WTC11 (cell line): ENCODE measurements around the gene SWAP70. TPM values are rescaled to one million over a fixed set of nuclear protein-coding genes. Genes with fewer than 3 reads are reported as not detected.

Source experiments
- ATAC-seq: fragments of 200-7000 bp; cut with Tn5 transposase; 2 replicates; pipeline ENCODE4 v1.10.0; 2021; ENCODE audit warnings: mild to moderate bottlenecking, moderate library complexity
- CTCF ChIA-PET: fragments of 300-600 bp; sonication (Branson Sonifier 250); formaldehyde crosslinking; loops from one replicate; lab custom pipeline; 2021; ENCODE audit warnings: antibody characterized with exemption; lab: Charles Lee
- POLR2A ChIA-PET: fragments of 350-600 bp; sonication (Branson Sonifier 250); formaldehyde crosslinking; loops from one replicate; lab custom pipeline; 2021; ENCODE audit warnings: antibody characterized with exemption; lab: Charles Lee
- DNase-seq: peaks from one replicate; pipeline ENCODE4 v3.0.0; 2021; ENCODE audit warnings: low spot score
- H3K27ac Mint-ChIP-seq: 2 replicates; pipeline ENCODE4 v1.8.0; 2021; ENCODE audit warnings: mixed read lengths
- H3K27me3 Mint-ChIP-seq: 2 replicates; pipeline ENCODE4 v1.8.0; 2021; ENCODE audit warnings: low read depth, mild to moderate bottlenecking, moderate library complexity, mixed read lengths
- H3K36me3 Mint-ChIP-seq: 2 replicates; pipeline ENCODE4 v1.8.0; 2021; ENCODE audit warnings: mixed read lengths
- H3K4me1 Mint-ChIP-seq: 2 replicates; pipeline ENCODE4 v1.8.0; 2022; ENCODE audit warnings: mixed read lengths
- H3K4me3 Mint-ChIP-seq: 2 replicates; pipeline ENCODE4 v1.8.0; 2021; ENCODE audit warnings: mild to moderate bottlenecking, moderate library complexity, mixed read lengths
- H3K9me3 Mint-ChIP-seq: 2 replicates; pipeline ENCODE4 v1.8.0; 2021; ENCODE audit warnings: mixed read lengths
- ATF1 ChIP-seq: sonication (generic); formaldehyde crosslinking; IDR thresholded peaks from 2 replicates; pipeline ENCODE4 v1.8.1; 2023; ENCODE audit warnings: mild to moderate bottlenecking, moderate library complexity, missing genetic modification reagents
- CREB1 ChIP-seq: sonication (generic); formaldehyde crosslinking; IDR thresholded peaks from 2 replicates; pipeline ENCODE4 v1.8.0; 2023; ENCODE audit warnings: mild to moderate bottlenecking, missing genetic modification reagents
- CREM ChIP-seq: sonication (generic); formaldehyde crosslinking; IDR thresholded peaks from 2 replicates; pipeline ENCODE4 v1.8.1; 2022; ENCODE audit warnings: mild to moderate bottlenecking, missing genetic modification reagents, moderate library complexity
- ELF4 ChIP-seq: sonication (generic); formaldehyde crosslinking; IDR thresholded peaks from 2 replicates; pipeline ENCODE4 v1.8.1; 2022; ENCODE audit warnings: low read depth, mild to moderate bottlenecking, moderate library complexity, missing genetic modification reagents
- FOXK1 ChIP-seq: sonication (generic); formaldehyde crosslinking; IDR thresholded peaks from 2 replicates; pipeline ENCODE4 v1.8.0; 2022; ENCODE audit warnings: mild to moderate bottlenecking, moderate library complexity, missing genetic modification reagents
- FOXP1 ChIP-seq: sonication (generic); formaldehyde crosslinking; IDR thresholded peaks from 2 replicates; pipeline ENCODE4 v1.8.0; 2022; ENCODE audit warnings: missing genetic modification reagents, mild to moderate bottlenecking, moderate library complexity, borderline replicate concordance
- GRHL2 ChIP-seq: fragments of 250-450 bp; sonication (Bioruptor Pico); IDR thresholded peaks from 2 replicates; pipeline ENCODE4 v1.8.0; 2022; ENCODE audit warnings: mild to moderate bottlenecking, moderate library complexity; ENCODE audit not compliant: insufficient replicate concordance, severe bottlenecking
- KAT7 ChIP-seq: sonication (generic); formaldehyde crosslinking; IDR thresholded peaks from 2 replicates; pipeline ENCODE4 v1.8.1; 2023; ENCODE audit warnings: missing genetic modification reagents, mild to moderate bottlenecking, borderline replicate concordance
- MYBL2 ChIP-seq: sonication (generic); formaldehyde crosslinking; IDR thresholded peaks from 2 replicates; pipeline ENCODE4 v1.8.1; 2023; ENCODE audit warnings: mild to moderate bottlenecking, moderate library complexity, missing genetic modification reagents
- NFYB ChIP-seq: sonication (generic); formaldehyde crosslinking; conservative IDR thresholded peaks from 2 replicates; pipeline ENCODE4 v1.8.0; 2022; ENCODE audit warnings: low read depth, missing genetic modification reagents
- PRRX2 ChIP-seq: fragments of 250-450 bp; sonication (Bioruptor Pico); IDR thresholded peaks from 2 replicates; pipeline ENCODE4 v1.8.0; 2021; ENCODE audit warnings: mild to moderate bottlenecking
- RORB ChIP-seq: fragments of 250-450 bp; sonication (Bioruptor Pico); IDR thresholded peaks from 2 replicates; pipeline ENCODE4 v1.9.0; 2021; ENCODE audit warnings: mild to moderate bottlenecking
- SOX15 ChIP-seq: fragments of 250-450 bp; sonication (Bioruptor Pico); IDR thresholded peaks from 2 replicates; pipeline ENCODE4 v1.9.0; 2021; ENCODE audit warnings: mild to moderate bottlenecking
- SP1 ChIP-seq: sonication (generic); formaldehyde crosslinking; conservative IDR thresholded peaks from 2 replicates; pipeline ENCODE4 v1.8.1; 2022; ENCODE audit warnings: missing genetic modification reagents
- TEAD1 ChIP-seq: sonication (generic); formaldehyde crosslinking; IDR thresholded peaks from 2 replicates; pipeline ENCODE4 v1.8.0; 2022; ENCODE audit warnings: mild to moderate bottlenecking, missing genetic modification reagents
- TEAD4 ChIP-seq: sonication (generic); formaldehyde crosslinking; IDR thresholded peaks from 2 replicates; pipeline ENCODE4 v1.8.0; 2022; ENCODE audit warnings: mild to moderate bottlenecking, missing genetic modification reagents
- ZNF121 ChIP-seq: sonication (generic); formaldehyde crosslinking; IDR thresholded peaks from 2 replicates; pipeline ENCODE4 v1.8.0; 2023; ENCODE audit warnings: missing genetic modification reagents
- ZNF219 ChIP-seq: sonication (generic); formaldehyde crosslinking; IDR thresholded peaks from 2 replicates; pipeline ENCODE4 v1.8.0; 2023; ENCODE audit warnings: missing genetic modification reagents, mild to moderate bottlenecking, borderline replicate concordance
- ZNF232 ChIP-seq: sonication (generic); formaldehyde crosslinking; IDR thresholded peaks from 2 replicates; pipeline ENCODE4 v1.8.0; 2022; ENCODE audit warnings: mild to moderate bottlenecking, missing genetic modification reagents
- ZNF671 ChIP-seq: fragments of 250-450 bp; sonication (Bioruptor Pico); IDR thresholded peaks from 2 replicates; pipeline ENCODE4 v1.8.0; 2021; ENCODE audit warnings: mild to moderate bottlenecking
- total RNA-seq: library from RNA; stranded (reverse); gene quantifications from 3 replicates; pipeline ENCODE4 v1.2.3, GENCODE V29; 2021
- TF ChIP-seq, protein P1 (sequence below): sonication (generic); formaldehyde crosslinking; IDR thresholded peaks from 2 replicates; pipeline ENCODE4 v1.8.0; 2022; ENCODE audit warnings: mild to moderate bottlenecking, missing genetic modification reagents
- TF ChIP-seq, protein P2 (sequence below): fragments of 250-450 bp; sonication (Bioruptor Pico); IDR thresholded peaks from 2 replicates; pipeline ENCODE4 v1.9.0; 2021; ENCODE audit warnings: moderate library complexity, mild to moderate bottlenecking, inconsistent platforms, borderline replicate concordance
- TF ChIP-seq, protein P3 (sequence below): sonication (generic); formaldehyde crosslinking; IDR thresholded peaks from 2 replicates; pipeline ENCODE4 v1.8.1; 2023; ENCODE audit warnings: mild to moderate bottlenecking, missing genetic modification reagents, moderate library complexity
- TF ChIP-seq, protein P4 (sequence below): sonication (generic); formaldehyde crosslinking; IDR thresholded peaks from 2 replicates; pipeline ENCODE4 v1.8.0; 2022; ENCODE audit warnings: mild to moderate bottlenecking, missing genetic modification reagents
- TF ChIP-seq, protein P5 (sequence below): fragments of 200-600 bp; IDR thresholded peaks from 2 replicates; pipeline ENCODE4 v1.8.0; 2022; ENCODE audit warnings: antibody characterized with exemption
- TF ChIP-seq, protein P6 (sequence below): fragments of 250-450 bp; sonication (Bioruptor Pico); conservative IDR thresholded peaks from 2 replicates; pipeline ENCODE4 v1.9.0; 2021; ENCODE audit warnings: mild to moderate bottlenecking
- TF ChIP-seq, protein P7 (sequence below): sonication (generic); formaldehyde crosslinking; IDR thresholded peaks from 2 replicates; pipeline ENCODE4 v1.8.1; 2022; ENCODE audit warnings: mild to moderate bottlenecking, moderate library complexity, missing genetic modification reagents
- TF ChIP-seq, protein P8 (sequence below): sonication (generic); formaldehyde crosslinking; IDR thresholded peaks from 2 replicates; pipeline ENCODE4 v1.8.0; 2022; ENCODE audit warnings: mild to moderate bottlenecking, missing genetic modification reagents

SWAP70 gene
- total RNA-seq, 1 experiment from 2014 or later = 24.1 TPM

DNA sequence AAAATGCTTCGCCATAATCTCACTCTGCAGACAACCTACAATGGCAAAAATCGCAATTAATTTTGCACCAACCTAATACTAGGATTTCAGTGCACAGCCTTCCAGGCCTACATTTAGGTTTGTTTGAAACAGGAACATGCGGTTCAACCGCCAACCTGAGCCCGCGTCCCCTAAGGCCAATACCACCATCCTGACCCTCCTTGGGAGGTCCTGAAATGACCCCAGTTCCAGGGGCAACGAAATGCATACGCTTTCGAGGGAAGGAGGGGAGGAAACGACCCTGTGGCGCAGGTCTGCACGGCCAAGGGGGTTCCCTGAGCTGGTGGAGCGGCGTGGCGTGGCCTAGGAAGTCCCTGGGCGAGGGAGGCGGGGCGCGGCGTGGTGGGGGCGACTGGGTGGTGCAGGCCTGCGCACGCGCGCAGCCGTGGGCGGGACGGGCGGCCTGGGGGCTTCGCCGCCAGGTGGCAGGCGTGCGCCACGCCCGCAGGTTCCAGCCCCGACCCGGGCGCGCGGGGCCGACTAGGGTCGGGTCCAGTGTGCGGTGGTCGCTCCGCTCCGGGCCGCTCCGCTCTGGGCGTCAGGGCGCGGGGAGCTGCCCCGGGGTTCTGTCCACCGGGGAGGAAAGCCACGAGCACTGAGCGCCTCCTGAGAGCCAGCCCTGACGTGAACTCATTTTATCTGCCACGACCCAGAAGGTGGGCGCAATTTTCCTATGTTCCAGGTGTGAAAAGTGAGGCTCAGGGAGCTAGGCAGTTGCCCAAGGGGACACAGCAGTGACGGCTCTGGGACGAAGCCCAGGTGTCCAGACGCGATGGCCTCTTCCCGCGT lies 94.1 kb downstream of the SWAP70 start:
- H3K4me1 Mint-ChIP-seq = peaks cover 43% of the 10 kb centered on the region
- peak; percentile 79 for DNase-seq
- 0 out of 2 replicates have a peak, but pooled peaks cover 3% of the 10 kb centered on the region for H3K27me3 Mint-ChIP-seq
- 0 out of 2 replicates have a peak, but pooled peaks cover 2% of the 10 kb centered on the region for H3K36me3 Mint-ChIP-seq
- CTCF ChIA-PET = interaction anchor here (0.6 to 3.3 kb wide), 36 partner anchors 9 to 693 kb away, joined by 3 to 23 read pairs (median 4); partner anchors contain the start of gene ADM
- H3K4me3 Mint-ChIP-seq = peak overlapping the region; percentile 66
- peak overlapping the region; percentile 41; the same call in 1 of the 2 replicates for H3K27ac Mint-ChIP-seq
- ATAC-seq = peak; percentile 75
- POLR2A ChIA-PET = interaction anchor here (0.6 to 1.5 kb wide), 2 partner anchors 239 to 609 kb away, joined by 4 read pairs; no protein-coding TSS in a partner anchor
- H3K9me3 Mint-ChIP-seq = no peaks in the 10 kb centered on the region
- TF ChIP-seq FOXK1 (CRISPR knock-in tag) (no peak), SOX15 (CRISPR knock-in tag) (no peak), PRRX2 (no peak), ZNF219 (CRISPR knock-in tag) (no peak), TEAD1 (CRISPR knock-in tag) (0 out of 2 replicates have a peak, but pooled peaks have one; percentile 20), TEAD4 (CRISPR knock-in tag) (no peak), SP1 (peak; percentile 48), ELF4 (no peak), NFYB (CRISPR knock-in tag) (no peak), MYBL2 (CRISPR knock-in tag) (no peak; the same call in 1 of the 2 replicates), ATF1 (CRISPR knock-in tag) (no peak), FOXP1 (CRISPR knock-in tag) (0 out of 2 replicates have a peak, but pooled peaks have one; percentile 29), KAT7 (CRISPR knock-in tag) (peak; percentile 33; the same call in 1 of the 2 replicates), ZNF232 (CRISPR knock-in tag) (no peak), RORB (no peak), ZNF121 (CRISPR knock-in tag) (peak; percentile 98), CREM (CRISPR knock-in tag) (no peak), GRHL2 (CRISPR knock-in tag) (no peak), CREB1 (0 out of 2 replicates have a peak, but pooled peaks have one; percentile 21), ZNF671 (no peak)
- TF ChIP-seq, protein P1, sequence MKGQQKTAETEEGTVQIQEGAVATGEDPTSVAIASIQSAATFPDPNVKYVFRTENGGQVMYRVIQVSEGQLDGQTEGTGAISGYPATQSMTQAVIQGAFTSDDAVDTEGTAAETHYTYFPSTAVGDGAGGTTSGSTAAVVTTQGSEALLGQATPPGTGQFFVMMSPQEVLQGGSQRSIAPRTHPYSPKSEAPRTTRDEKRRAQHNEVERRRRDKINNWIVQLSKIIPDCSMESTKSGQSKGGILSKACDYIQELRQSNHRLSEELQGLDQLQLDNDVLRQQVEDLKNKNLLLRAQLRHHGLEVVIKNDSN (CRISPR knock-in tag) = no peak
- TF ChIP-seq, protein P2, sequence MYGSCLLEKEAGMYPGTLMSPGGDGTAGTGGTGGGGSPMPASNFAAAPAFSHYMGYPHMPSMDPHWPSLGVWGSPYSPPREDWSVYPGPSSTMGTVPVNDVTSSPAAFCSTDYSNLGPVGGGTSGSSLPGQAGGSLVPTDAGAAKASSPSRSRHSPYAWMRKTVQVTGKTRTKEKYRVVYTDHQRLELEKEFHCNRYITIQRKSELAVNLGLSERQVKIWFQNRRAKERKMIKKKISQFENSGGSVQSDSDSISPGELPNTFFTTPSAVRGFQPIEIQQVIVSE (CRISPR knock-in tag) = no peak
- TF ChIP-seq, protein P3, sequence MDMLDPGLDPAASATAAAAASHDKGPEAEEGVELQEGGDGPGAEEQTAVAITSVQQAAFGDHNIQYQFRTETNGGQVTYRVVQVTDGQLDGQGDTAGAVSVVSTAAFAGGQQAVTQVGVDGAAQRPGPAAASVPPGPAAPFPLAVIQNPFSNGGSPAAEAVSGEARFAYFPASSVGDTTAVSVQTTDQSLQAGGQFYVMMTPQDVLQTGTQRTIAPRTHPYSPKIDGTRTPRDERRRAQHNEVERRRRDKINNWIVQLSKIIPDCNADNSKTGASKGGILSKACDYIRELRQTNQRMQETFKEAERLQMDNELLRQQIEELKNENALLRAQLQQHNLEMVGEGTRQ (CRISPR knock-in tag) = 0 out of 2 replicates have a peak, but pooled peaks have one; percentile 25
- TF ChIP-seq, protein P4, sequence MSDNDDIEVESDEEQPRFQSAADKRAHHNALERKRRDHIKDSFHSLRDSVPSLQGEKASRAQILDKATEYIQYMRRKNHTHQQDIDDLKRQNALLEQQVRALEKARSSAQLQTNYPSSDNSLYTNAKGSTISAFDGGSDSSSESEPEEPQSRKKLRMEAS (CRISPR knock-in tag) = peak; percentile 45
- TF ChIP-seq, protein P5, sequence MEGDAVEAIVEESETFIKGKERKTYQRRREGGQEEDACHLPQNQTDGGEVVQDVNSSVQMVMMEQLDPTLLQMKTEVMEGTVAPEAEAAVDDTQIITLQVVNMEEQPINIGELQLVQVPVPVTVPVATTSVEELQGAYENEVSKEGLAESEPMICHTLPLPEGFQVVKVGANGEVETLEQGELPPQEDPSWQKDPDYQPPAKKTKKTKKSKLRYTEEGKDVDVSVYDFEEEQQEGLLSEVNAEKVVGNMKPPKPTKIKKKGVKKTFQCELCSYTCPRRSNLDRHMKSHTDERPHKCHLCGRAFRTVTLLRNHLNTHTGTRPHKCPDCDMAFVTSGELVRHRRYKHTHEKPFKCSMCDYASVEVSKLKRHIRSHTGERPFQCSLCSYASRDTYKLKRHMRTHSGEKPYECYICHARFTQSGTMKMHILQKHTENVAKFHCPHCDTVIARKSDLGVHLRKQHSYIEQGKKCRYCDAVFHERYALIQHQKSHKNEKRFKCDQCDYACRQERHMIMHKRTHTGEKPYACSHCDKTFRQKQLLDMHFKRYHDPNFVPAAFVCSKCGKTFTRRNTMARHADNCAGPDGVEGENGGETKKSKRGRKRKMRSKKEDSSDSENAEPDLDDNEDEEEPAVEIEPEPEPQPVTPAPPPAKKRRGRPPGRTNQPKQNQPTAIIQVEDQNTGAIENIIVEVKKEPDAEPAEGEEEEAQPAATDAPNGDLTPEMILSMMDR = peak; percentile 84
- TF ChIP-seq, protein P6, sequence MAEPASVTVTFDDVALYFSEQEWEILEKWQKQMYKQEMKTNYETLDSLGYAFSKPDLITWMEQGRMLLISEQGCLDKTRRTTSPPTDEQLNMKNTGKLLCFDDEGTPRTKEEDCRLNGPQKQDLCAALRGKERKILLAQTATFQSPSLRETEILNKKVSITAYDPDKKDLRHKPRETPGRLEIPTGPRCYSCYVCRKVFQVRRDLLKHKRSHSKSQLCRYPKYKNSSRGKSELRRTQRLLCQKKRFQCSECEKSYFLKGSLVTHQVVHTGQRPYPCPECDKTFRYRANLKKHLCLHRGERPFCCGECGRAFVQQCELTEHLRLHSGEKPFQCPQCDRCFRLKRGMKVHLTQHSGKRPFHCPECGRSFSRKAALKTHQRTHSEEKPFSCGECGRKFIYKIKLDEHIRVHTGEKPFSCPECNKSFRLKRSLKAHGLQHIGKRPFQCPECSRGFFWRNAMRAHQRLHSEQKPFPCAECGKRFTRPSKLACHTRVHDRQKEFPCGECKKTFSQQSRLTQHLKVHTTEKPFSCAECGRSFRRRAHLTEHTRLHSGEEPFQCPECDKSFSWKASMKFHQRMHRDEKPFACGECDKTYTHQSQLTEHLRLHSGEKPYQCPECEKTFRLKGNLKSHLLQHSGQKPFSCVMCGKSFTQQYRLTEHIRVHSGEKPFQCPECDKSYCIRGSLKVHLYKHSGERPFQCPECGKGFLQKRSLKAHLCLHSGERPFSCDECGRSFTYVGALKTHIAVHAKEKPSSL = no peak
- TF ChIP-seq, protein P7, sequence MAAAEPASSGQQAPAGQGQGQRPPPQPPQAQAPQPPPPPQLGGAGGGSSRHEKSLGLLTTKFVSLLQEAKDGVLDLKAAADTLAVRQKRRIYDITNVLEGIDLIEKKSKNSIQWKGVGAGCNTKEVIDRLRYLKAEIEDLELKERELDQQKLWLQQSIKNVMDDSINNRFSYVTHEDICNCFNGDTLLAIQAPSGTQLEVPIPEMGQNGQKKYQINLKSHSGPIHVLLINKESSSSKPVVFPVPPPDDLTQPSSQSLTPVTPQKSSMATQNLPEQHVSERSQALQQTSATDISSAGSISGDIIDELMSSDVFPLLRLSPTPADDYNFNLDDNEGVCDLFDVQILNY (CRISPR knock-in tag) = peak; percentile 67; the same call in 1 of the 2 replicates
- TF ChIP-seq, protein P8, sequence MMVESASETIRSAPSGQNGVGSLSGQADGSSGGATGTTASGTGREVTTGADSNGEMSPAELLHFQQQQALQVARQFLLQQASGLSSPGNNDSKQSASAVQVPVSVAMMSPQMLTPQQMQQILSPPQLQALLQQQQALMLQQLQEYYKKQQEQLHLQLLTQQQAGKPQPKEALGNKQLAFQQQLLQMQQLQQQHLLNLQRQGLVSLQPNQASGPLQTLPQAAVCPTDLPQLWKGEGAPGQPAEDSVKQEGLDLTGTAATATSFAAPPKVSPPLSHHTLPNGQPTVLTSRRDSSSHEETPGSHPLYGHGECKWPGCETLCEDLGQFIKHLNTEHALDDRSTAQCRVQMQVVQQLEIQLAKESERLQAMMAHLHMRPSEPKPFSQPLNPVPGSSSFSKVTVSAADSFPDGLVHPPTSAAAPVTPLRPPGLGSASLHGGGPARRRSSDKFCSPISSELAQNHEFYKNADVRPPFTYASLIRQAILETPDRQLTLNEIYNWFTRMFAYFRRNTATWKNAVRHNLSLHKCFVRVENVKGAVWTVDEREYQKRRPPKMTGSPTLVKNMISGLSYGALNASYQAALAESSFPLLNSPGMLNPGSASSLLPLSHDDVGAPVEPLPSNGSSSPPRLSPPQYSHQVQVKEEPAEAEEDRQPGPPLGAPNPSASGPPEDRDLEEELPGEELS = no peak
